Measurements from ENCODE around the gene LYPLA2. TPM values are rescaled to one million over a fixed set of nuclear protein-coding genes. Genes with fewer than 3 reads are reported as not detected.
A peak's percentile ranks its signal among the peaks of the same experiment; 100 is the strongest.

Gene LYPLA2
- polyA plus RNA-seq, 1 of the 3 experiments (the other 2 are of a cell fraction): 109 TPM

DNA sequence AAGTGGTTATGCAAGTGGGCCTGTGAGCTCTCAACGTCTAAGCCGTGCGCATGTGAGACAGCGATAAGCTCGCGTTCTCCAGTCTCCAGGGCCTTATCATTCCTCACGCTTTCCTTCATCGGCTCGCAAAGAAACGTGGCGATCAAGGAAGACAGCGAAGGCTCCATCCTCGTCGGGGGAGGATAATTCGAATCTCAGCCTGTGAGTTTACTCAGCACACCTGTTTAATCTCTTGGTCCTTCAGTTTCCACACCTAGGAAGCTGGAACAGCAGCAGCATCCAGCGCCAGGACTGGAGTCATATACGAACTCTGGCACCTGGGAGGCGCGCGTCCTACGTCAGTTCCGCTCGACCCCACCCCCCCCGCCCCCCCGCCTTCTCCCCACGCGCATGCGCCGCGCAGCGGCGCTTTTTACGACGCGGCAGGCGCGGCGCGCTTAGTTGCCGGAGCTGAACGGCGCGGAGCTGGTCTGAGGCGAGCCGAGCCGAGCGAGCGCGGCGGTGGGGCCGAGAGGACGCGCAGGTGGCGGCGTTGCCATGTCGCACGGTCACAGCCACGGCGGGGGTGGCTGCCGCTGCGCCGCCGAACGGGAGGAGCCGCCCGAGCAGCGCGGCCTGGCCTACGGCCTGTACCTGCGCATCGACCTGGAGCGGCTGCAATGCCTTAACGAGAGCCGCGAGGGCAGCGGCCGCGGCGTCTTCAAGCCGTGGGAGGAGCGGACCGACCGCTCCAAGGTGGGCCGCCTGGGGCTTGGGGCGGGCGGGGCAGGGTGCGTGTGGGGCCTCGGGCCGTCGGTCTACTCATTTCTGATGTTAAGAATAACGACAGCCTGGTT lies 12.7 kb upstream of the LYPLA2 start, which contains the start of gene PITHD1:
TSS of gene PITHD1 (plus strand) at position 440 of the 836 bp plus-strand sequence. CDS start at position 538, 98 bp downstream.
- Histone ChIP-seq H3K27me3 (ENCODE audit: insufficient read depth) (no peaks in the 10 kb centered on the region), H2AFZ (ENCODE audit: low read depth) (peak within 1 kb of the TSS; percentile 92), H3K9me2 (no peaks in the 10 kb centered on the region), H3K79me2 (ENCODE audit: insufficient read depth) (peaks cover 74% of the 10 kb centered on the region), H3K4me3 (ENCODE audit: low read depth in 2 of 2, low read length in 1 of 2) (peak within 1 kb of the TSS; percentile 72 to 86), H3F3A (replicated peaks; ENCODE audit: insufficient read depth) (peaks cover 17% of the 10 kb centered on the region), H4K20me1 (ENCODE audit: insufficient read depth) (peaks cover 15% of the 10 kb centered on the region), H3K9me3 (no peaks in the 10 kb centered on the region), H3K36me3 (replicated peaks in 1 of 2; ENCODE audit: control insufficient read depth in 1 of 2, insufficient read depth in 2 of 2, low read length in 1 of 2) (peaks cover 9 to 19% of the 10 kb centered on the region in 2 experiments), H3K9ac (peak within 1 kb of the TSS; percentile 73), H3K4me1 (ENCODE audit: control insufficient read depth in 1 of 2, insufficient read depth in 2 of 2, low read depth in 1 of 2, low read length in 1 of 2) (peaks cover 12 to 21% of the 10 kb centered on the region in 2 experiments; a peak in 3 of 4 replicates), H3K27ac (ENCODE audit: low read depth in 2 of 2, low read length in 1 of 2) (peak within 1 kb of the TSS; percentile 81 to 90), H3K4me2 (peak within 1 kb of the TSS; percentile 93)
- 0% methylated on average over 14 of the region's 91 CpGs for WGBS (ENCODE audit: low lambda C conversion rate)
- ChIA-PET POLR2A (interaction anchor here (0.6 to 1.6 kb wide), 11 partner anchors 11 to 220 kb away, joined by 3 to 24 read pairs (median 6); partner anchors contain the start of genes GALE and LYPLA2), CTCF (interaction anchor here (0.6 to 3.5 kb wide), 7 partner anchors 8 to 138 kb away, joined by 3 to 17 read pairs (median 3); partner anchors contain the start of genes ELOA and RPL11)
- peak; percentile 97 for DNase-seq
- no peak for TF ChIP-seq RAD21 (IDR thresholded peaks at IDR 0.05; ENCODE audit: low read length)
- TF ChIP-seq, protein P1, sequence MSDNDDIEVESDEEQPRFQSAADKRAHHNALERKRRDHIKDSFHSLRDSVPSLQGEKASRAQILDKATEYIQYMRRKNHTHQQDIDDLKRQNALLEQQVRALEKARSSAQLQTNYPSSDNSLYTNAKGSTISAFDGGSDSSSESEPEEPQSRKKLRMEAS (IDR thresholded peaks at IDR 0.05; ENCODE audit: low read depth): 0 out of 2 replicates have a peak, but pooled peaks have one; percentile 75
- TF ChIP-seq, protein P2, sequence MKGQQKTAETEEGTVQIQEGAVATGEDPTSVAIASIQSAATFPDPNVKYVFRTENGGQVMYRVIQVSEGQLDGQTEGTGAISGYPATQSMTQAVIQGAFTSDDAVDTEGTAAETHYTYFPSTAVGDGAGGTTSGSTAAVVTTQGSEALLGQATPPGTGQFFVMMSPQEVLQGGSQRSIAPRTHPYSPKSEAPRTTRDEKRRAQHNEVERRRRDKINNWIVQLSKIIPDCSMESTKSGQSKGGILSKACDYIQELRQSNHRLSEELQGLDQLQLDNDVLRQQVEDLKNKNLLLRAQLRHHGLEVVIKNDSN (IDR thresholded peaks at IDR 0.05; ENCODE audit: borderline replicate concordance, low read depth): no peak
- TF ChIP-seq JUND (IDR thresholded peaks at IDR 0.05): no peak
- peak; percentile 95 for TF ChIP-seq POLR2AphosphoS5 (IDR thresholded peaks at IDR 0.05; ENCODE audit: low read depth, low read length)
- TF ChIP-seq RCOR1 (IDR thresholded peaks at IDR 0.05; ENCODE audit: low read length): no peak
- TF ChIP-seq SIN3A (IDR thresholded peaks at IDR 0.05; ENCODE audit: borderline replicate concordance, low read depth, low read length): no peak; the same call in 1 of the 2 replicates
- no peak for TF ChIP-seq EZH2phosphoT487 (IDR thresholded peaks at IDR 0.05; ENCODE audit: borderline replicate concordance, low read depth)
- no peak for TF ChIP-seq FOSL2 (IDR thresholded peaks at IDR 0.05; ENCODE audit: borderline replicate concordance, low read depth)
- no peak for TF ChIP-seq YY1 (IDR thresholded peaks at IDR 0.05; ENCODE audit: low read depth)
- TF ChIP-seq GATA2 (CRISPR knock-in tag; IDR thresholded peaks at IDR 0.05): no peak
- TF ChIP-seq TEAD4 (IDR thresholded peaks at IDR 0.05; ENCODE audit: borderline replicate concordance, insufficient read depth): no peak
- TF ChIP-seq SMC3 (IDR thresholded peaks at IDR 0.05; ENCODE audit: low read depth, low read length): no peak
- TF ChIP-seq, protein P3, sequence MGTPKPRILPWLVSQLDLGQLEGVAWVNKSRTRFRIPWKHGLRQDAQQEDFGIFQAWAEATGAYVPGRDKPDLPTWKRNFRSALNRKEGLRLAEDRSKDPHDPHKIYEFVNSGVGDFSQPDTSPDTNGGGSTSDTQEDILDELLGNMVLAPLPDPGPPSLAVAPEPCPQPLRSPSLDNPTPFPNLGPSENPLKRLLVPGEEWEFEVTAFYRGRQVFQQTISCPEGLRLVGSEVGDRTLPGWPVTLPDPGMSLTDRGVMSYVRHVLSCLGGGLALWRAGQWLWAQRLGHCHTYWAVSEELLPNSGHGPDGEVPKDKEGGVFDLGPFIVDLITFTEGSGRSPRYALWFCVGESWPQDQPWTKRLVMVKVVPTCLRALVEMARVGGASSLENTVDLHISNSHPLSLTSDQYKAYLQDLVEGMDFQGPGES (IDR thresholded peaks at IDR 0.05; ENCODE audit: low read depth, low read length): no peak
- no peak for TF ChIP-seq EP300 (IDR thresholded peaks at IDR 0.05; ENCODE audit: borderline replicate concordance in 1 of 2, low read depth in 1 of 2, low read length in 1 of 2)
- peak; percentile 67 for TF ChIP-seq GABPA (IDR thresholded peaks at IDR 0.05; ENCODE audit: low read depth)
- TF ChIP-seq, protein P4, sequence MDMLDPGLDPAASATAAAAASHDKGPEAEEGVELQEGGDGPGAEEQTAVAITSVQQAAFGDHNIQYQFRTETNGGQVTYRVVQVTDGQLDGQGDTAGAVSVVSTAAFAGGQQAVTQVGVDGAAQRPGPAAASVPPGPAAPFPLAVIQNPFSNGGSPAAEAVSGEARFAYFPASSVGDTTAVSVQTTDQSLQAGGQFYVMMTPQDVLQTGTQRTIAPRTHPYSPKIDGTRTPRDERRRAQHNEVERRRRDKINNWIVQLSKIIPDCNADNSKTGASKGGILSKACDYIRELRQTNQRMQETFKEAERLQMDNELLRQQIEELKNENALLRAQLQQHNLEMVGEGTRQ (IDR thresholded peaks at IDR 0.05; ENCODE audit: borderline replicate concordance, low read depth, low read length): no peak
- TF ChIP-seq, protein P5, sequence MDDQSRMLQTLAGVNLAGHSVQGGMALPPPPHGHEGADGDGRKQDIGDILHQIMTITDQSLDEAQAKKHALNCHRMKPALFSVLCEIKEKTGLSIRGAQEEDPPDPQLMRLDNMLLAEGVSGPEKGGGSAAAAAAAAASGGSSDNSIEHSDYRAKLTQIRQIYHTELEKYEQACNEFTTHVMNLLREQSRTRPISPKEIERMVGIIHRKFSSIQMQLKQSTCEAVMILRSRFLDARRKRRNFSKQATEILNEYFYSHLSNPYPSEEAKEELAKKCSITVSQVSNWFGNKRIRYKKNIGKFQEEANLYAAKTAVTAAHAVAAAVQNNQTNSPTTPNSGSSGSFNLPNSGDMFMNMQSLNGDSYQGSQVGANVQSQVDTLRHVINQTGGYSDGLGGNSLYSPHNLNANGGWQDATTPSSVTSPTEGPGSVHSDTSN (IDR thresholded peaks at IDR 0.05): no peak
- TF ChIP-seq, protein P6, sequence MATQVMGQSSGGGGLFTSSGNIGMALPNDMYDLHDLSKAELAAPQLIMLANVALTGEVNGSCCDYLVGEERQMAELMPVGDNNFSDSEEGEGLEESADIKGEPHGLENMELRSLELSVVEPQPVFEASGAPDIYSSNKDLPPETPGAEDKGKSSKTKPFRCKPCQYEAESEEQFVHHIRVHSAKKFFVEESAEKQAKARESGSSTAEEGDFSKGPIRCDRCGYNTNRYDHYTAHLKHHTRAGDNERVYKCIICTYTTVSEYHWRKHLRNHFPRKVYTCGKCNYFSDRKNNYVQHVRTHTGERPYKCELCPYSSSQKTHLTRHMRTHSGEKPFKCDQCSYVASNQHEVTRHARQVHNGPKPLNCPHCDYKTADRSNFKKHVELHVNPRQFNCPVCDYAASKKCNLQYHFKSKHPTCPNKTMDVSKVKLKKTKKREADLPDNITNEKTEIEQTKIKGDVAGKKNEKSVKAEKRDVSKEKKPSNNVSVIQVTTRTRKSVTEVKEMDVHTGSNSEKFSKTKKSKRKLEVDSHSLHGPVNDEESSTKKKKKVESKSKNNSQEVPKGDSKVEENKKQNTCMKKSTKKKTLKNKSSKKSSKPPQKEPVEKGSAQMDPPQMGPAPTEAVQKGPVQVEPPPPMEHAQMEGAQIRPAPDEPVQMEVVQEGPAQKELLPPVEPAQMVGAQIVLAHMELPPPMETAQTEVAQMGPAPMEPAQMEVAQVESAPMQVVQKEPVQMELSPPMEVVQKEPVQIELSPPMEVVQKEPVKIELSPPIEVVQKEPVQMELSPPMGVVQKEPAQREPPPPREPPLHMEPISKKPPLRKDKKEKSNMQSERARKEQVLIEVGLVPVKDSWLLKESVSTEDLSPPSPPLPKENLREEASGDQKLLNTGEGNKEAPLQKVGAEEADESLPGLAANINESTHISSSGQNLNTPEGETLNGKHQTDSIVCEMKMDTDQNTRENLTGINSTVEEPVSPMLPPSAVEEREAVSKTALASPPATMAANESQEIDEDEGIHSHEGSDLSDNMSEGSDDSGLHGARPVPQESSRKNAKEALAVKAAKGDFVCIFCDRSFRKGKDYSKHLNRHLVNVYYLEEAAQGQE (IDR thresholded peaks at IDR 0.05; ENCODE audit: low read depth, low read length): no peak
- TF ChIP-seq FOXM1 (IDR thresholded peaks at IDR 0.05; ENCODE audit: low read depth): no peak
- TF ChIP-seq FOXJ3 (CRISPR knock-in tag; IDR thresholded peaks at IDR 0.05): no peak
- 0 out of 2 replicates have a peak, but pooled peaks have one; percentile 25 for TF ChIP-seq RFX5 (IDR thresholded peaks at IDR 0.05; ENCODE audit: low read length)
- peak; percentile 77 for TF ChIP-seq NRF1 (IDR thresholded peaks at IDR 0.05; ENCODE audit: low read depth, low read length)
- peak; percentile 92 for TF ChIP-seq MXI1 (IDR thresholded peaks at IDR 0.05; ENCODE audit: low read depth, low read length)
- TF ChIP-seq TAF1 (IDR thresholded peaks at IDR 0.05; ENCODE audit: borderline replicate concordance, low read depth, low read length): peak; percentile 83

Measured in SK-N-SH (cell line).